ENCODE measurements around the gene ALDH3B2.
"Not testable (repeated sequence)": the region's sequence is repeated elsewhere in the genome, so short reads cannot be mapped to it uniquely, and the experiment has no call there.

The ALDH3B2 gene, protein sequence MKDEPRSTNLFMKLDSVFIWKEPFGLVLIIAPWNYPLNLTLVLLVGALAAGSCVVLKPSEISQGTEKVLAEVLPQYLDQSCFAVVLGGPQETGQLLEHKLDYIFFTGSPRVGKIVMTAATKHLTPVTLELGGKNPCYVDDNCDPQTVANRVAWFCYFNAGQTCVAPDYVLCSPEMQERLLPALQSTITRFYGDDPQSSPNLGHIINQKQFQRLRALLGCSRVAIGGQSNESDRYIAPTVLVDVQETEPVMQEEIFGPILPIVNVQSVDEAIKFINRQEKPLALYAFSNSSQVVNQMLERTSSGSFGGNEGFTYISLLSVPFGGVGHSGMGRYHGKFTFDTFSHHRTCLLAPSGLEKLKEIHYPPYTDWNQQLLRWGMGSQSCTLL

GRCh38 chr11:67674442-67674871 lies at the start of gene ALDH3B2:
Gene ALDH3B2, minus strand, starts transcription at chr11:67674623. Its CDS starts 7,688 bp downstream, at chr11:67666935.
- no peak for DNase-seq

DNA sequence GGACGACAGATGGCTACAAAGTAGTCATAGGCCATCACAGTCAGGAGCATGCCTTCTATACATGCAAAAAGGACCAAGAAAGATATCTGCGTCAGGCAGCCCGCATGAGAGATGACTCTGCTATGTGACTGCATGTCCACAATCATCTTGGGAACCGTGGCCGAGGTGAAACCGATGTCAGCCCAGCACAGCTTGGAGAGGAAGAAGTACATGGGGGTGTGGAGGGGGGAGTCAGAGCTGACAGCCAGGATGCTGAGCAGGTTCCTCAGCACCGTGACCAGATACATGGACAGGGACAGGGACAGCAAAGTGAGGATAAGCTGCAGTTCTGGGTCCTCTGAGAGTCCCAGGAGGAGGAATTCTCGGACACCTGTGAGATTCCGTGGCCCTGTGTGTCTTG lies 48.6 kb upstream of the ALDH3B2 start:
- not testable (repeated sequence) for DNase-seq

- not testable (repeated sequence) for DNase-seq
Observed at GRCh38 chr11:67716226-67716625, 41.8 kb upstream of the ALDH3B2 start.

DNA sequence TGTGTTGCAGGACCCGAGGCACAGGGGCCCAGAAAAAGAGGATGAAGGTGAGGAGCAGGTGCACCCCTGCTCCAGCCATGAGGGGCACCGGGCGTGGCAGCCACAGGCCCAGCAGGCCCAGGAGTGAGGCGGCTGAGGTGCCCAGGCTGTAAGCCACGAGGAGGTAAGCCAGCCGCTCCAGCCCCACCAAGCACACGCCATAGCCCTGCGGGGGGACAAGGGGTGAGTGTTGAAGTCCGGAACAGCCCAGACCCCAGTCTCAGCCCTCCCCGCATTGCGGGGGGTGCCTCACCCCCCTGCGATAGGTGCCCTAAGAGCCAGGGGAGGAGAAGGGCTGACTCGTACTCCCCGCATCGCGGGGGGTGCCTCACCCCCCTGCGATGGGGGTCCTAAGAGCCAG lies 41.4 kb upstream of the ALDH3B2 start:
- not testable (repeated sequence) for DNase-seq

GRCh38 chr11:67713892-67714509 lies 39.6 kb upstream of the ALDH3B2 start:
- DNase-seq = not testable (repeated sequence)

GRCh38 chr11:67711676-67712075 lies 37.3 kb upstream of the ALDH3B2 start:
- DNase-seq = not testable (repeated sequence)

DNA sequence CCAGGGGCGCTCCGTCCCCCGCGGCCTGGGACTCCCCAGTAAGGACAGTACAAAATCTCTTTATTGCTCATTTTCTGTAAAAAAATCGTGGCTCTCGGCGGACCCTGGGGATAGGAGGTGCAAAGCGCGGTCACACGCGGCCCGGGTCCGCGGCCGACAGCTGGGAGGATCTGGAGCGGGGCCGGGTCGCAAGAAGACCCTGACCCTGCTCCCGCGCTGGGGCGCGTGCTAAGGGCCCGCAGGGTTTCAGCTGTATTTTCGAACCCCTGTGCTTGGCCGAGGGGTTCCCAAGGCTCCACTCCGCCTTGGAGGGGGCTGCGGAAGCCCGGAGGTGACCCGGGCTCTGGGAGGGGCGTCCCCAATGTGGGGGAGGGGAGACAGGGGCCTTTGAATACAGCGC lies 36.8 kb upstream of the ALDH3B2 start:
- not testable (repeated sequence) for DNase-seq

- DNase-seq = not testable (repeated sequence)
Observed at GRCh38 chr11:67709806-67710205, 35.4 kb upstream of the ALDH3B2 start.

GRCh38 chr11:67705264-67705663 lies 30.8 kb upstream of the ALDH3B2 start:
- DNase-seq = no peak

- DNase-seq = no peak
Observed at GRCh38 chr11:67704524-67704923, 30.1 kb upstream of the ALDH3B2 start.

- not testable (repeated sequence) for DNase-seq
Observed at GRCh38 chr11:67703709-67704108, 29.3 kb upstream of the ALDH3B2 start.

GRCh38 chr11:67700548-67701262 lies 26.3 kb upstream of the ALDH3B2 start:
- DNase-seq = no peak

GRCh38 chr11:67700141-67700540 lies 25.7 kb upstream of the ALDH3B2 start:
- DNase-seq = no peak

GRCh38 chr11:67699521-67699920 lies 25.1 kb upstream of the ALDH3B2 start:
- DNase-seq = no peak

- DNase-seq = no peak
Observed at GRCh38 chr11:67698247-67698646, 23.8 kb upstream of the ALDH3B2 start.

DNA sequence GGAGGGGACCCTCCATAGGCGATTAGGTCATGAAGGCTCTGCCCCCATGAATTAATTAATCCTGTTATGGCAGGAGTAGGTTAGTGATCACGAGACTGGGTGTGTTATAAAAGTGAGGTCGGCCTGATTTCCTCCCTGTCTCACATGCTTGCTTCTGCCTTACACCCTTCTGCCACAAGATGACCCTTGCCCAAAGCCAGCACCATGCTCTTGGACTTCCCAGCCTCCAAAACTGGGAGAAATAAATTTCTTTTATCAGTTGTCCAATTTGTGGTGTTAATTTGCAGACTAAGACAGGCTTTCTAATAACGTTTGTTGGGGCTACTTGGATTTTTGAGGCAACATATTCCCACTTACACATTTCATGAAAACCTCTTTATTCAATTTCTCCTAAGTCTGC lies 23.4 kb upstream of the ALDH3B2 start:
- DNase-seq = no peak

- no peak for DNase-seq
Observed at GRCh38 chr11:67696998-67697397, 22.6 kb upstream of the ALDH3B2 start.

DNA sequence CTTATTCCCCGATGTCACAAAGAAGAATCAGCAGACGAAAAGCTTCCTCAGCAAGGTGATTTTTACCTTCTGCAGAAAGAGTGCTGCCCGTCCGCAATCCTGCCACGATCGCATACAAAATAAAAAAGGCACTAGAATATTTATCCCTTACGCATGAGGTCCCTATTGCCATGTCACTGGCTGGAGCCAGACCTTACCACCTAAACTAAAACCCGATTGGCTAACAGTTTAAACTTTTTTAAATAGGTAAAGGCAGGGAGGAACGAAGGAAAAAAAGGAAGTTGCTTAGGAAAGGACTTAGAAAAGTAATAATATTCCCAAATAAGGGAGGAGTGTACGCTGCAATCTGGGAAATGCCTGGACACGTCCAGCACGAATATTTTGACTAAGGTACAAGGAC lies 21.2 kb upstream of the ALDH3B2 start:
- DNase-seq = no peak

GRCh38 chr11:67694875-67695555 lies 20.6 kb upstream of the ALDH3B2 start:
- no peak for DNase-seq

GRCh38 chr11:67691149-67691548 lies 16.7 kb upstream of the ALDH3B2 start:
- DNase-seq = no peak

DNA sequence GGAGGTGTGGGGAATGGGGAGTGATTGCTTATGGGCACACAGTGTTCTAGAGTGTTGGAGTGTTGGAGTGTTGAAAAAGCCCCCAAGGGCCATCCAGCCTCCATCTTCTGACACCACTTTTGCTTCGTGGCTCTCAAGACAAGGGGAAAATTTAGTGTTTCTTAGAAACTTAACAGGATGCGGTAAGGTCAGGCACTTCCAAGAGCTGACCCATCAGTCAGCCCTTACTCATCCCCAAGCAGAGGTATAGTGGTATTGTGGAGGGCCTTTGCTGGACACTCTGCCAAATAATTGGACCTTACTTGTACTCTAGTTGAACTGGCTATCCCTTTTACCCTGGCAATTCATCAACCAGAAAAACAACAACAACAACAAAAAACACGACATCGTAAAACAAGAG lies 14.8 kb upstream of the ALDH3B2 start:
- DNase-seq = no peak

DNA sequence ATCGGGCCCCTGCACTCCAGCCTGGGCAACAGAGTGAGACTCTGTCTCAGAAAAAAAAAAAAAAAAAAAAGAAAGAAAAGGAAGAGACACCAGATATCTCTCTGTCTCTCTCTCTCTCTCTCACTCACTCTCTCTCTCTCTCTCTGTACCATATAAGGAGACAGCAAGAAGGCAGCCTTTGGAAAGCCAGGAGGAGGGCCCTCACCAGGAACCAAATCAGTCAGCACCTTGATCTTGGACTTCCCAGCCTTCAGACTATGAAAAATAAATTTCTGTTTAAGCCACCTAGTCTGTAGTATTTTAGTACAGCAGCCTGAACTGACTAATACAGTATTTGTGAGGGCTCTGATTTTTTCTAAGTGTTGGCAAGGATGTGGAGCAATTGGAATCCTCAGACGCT lies 13.6 kb upstream of the ALDH3B2 start:
- no peak for DNase-seq

Data from GOT3 (cell line).